A549 treated with DMSO at 1 μM for 4 hours (cell line): ENCODE data around the gene ADCY3. TPM values are rescaled to one million over a fixed set of nuclear protein-coding genes. Genes with fewer than 3 reads are reported as not detected.

Experiments used
- total RNA-seq: library from RNA; stranded (reverse); fragments of 200-300 nt; extraction: Qiagen RNA extraction; gene quantifications from 5 replicates; pipeline ENCODE4 v1.2.3, GENCODE V29; 2022; ENCODE audit warnings: low read depth

The ADCY3 gene
- 73.0 to 86.5 TPM (median 79.7 TPM) in 5 replicates for total RNA-seq

GRCh38 chr2:24920098-24920808, at the start of gene ADCY3:
TSS of gene ADCY3 (minus strand) at chr2:24920237. CDS start at chr2:24918987, 1,250 bp downstream.

GRCh38 chr2:24792874-24793760, 126.9 kb downstream of the ADCY3 start, which contains the start of the genes CENPO and PTRHD1:
TSS of gene CENPO (plus strand) at chr2:24793425. CDS start at chr2:24793920, 495 bp downstream.
TSS of gene PTRHD1 (minus strand) at chr2:24793391. CDS start at chr2:24793377, 14 bp downstream.

Other genes with a start within 250 kb of the ADCY3 start
- gene PTRHD1, start 126.8 kb downstream of the ADCY3 start, total RNA-seq: 47.4 to 63.9 TPM (median 63.1 TPM) in 5 replicates
- 46.0 to 56.8 TPM (median 48.5 TPM) in 5 replicates for gene CENPO, start 126.8 kb downstream of the ADCY3 start, total RNA-seq
- gene DNAJC27, start 51.7 kb upstream of the ADCY3 start, total RNA-seq: 1.8 to 2.8 TPM (median 2.4 TPM) in 5 replicates
- gene EFR3B, start 121.8 kb upstream of the ADCY3 start, total RNA-seq: 15.9 to 17.9 TPM (median 16.8 TPM) in 5 replicates
- gene POMC, start 248.3 kb upstream of the ADCY3 start, total RNA-seq: not detected in 5 replicates